Breast epithelium (tissue), 3 donors: ENCODE results near the gene NUP88.

ENCODE experiments used
- POLR2A ChIP-seq: fragments of 450-650 bp; IDR thresholded peaks from one replicate; pipeline ENCODE4 v1.6.1; 2016; ENCODE audit warnings: antibody characterized with exemption, mild to moderate bottlenecking, moderate library complexity
- TF ChIP-seq, protein P1 (sequence below), 3 donors: fragments of 450-650 bp; IDR thresholded peaks; one replicate each; pipeline ENCODE4 v1.5.1; 2016 to 2017; ENCODE audit warnings: antibody characterized with exemption in 3 of 3, mild to moderate bottlenecking in 3 of 3, moderate library complexity in 3 of 3

DNA sequence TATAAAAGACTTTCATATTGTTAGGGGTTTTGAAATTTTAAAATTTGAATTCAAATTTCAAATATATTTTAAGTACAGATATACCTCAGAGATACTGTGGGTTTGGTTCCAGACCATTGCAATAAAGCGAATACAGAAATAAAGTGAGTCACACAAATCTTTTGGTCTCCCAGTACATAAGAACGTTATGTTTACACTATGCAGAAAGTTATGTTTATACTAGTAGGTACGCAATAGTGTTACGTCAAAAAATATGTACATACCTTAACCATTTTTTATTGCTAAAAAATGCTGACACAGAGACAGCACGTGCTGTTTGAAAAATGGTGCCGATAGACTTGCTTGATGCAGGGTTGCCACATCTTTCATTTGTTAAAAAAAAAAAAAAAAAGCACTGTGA lies 19.7 kb downstream of the NUP88 start:
- TF ChIP-seq, protein P1, sequence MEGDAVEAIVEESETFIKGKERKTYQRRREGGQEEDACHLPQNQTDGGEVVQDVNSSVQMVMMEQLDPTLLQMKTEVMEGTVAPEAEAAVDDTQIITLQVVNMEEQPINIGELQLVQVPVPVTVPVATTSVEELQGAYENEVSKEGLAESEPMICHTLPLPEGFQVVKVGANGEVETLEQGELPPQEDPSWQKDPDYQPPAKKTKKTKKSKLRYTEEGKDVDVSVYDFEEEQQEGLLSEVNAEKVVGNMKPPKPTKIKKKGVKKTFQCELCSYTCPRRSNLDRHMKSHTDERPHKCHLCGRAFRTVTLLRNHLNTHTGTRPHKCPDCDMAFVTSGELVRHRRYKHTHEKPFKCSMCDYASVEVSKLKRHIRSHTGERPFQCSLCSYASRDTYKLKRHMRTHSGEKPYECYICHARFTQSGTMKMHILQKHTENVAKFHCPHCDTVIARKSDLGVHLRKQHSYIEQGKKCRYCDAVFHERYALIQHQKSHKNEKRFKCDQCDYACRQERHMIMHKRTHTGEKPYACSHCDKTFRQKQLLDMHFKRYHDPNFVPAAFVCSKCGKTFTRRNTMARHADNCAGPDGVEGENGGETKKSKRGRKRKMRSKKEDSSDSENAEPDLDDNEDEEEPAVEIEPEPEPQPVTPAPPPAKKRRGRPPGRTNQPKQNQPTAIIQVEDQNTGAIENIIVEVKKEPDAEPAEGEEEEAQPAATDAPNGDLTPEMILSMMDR (IDR thresholded peaks at IDR 0.05): no peak
- no peak for TF ChIP-seq POLR2A
